Fibroblast of villous mesenchyme (primary cell): ENCODE results near the gene CFAP20. TPM values are rescaled to one million over a fixed set of nuclear protein-coding genes. Genes with fewer than 3 reads are reported as not detected.

Source experiments
- DNase-seq: peaks from one replicate; pipeline ENCODE4 v3.0.0-alpha.2; 2010; ENCODE audit warnings: low read depth
- H3K4me3 ChIP-seq: 2 replicates; pipeline ENCODE4 v1.5.1; 2011; ENCODE audit warnings: low read depth, mild to moderate bottlenecking, low read length
- CTCF ChIP-seq: IDR thresholded peaks from 2 replicates; pipeline ENCODE4 v1.5.1; 2012; ENCODE audit warnings: low read depth, mild to moderate bottlenecking, low read length; ENCODE audit not compliant: insufficient read depth
- total RNA-seq: library from RNA; depleted of rRNA; stranded (reverse); fragments of >200 nt; gene quantifications from 2 replicates; pipeline ENCODE4 v1.2.3, GENCODE V29; 2012

The CFAP20 gene
- total RNA-seq, 1 donor = 34.5 TPM

GRCh38 chr16:58088091-58088490 lies 41.1 kb downstream of the CFAP20 start:
- no peak for TF ChIP-seq CTCF
- DNase-seq = no peak
- H3K4me3 ChIP-seq = no peak overlapping the region

- no peak overlapping the region for H3K4me3 ChIP-seq
- no peak for TF ChIP-seq CTCF
- no peak for DNase-seq
Observed at GRCh38 chr16:58087209-58087913, 41.8 kb downstream of the CFAP20 start.

DNA sequence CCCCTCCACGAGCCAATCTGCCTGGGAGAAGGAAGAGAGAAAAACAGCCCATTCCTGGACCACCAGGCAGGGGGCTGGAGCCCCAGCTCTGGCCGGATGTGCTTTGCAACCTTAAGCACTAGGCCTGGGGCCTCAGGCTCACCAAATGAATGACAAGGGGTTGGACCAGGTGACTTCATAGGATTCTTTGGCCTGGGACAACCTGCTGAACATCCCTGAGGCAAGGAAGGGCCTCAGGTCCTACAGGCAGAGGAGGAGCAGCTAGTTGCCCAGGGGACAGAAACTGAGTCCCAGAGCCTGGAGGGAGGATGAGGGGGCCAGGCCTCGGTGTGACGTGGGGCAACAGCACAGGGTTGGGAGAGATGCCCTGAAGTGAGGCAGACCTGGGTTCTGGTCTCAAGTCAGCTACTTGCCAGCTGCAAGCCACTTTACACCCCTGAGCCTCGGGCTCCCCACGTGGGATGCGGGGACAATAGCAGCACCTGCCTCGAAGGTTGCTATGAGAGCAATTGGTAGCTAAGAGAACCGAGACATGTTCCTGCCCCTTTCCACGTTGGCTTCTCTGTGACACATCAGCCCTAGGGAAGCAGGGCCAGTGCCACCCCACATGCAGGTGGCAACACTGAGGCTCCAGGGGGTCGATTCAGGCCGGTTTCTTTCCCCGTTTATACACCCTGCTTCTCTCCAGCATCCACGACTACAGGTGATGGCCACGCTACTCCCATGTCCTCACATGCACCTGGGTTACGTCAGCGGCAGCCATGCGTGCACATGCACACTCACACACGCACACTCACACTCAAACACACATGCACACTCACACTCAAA lies 42.6 kb downstream of the CFAP20 start:
- TF ChIP-seq CTCF = no peak
- DNase-seq = no peak

DNA sequence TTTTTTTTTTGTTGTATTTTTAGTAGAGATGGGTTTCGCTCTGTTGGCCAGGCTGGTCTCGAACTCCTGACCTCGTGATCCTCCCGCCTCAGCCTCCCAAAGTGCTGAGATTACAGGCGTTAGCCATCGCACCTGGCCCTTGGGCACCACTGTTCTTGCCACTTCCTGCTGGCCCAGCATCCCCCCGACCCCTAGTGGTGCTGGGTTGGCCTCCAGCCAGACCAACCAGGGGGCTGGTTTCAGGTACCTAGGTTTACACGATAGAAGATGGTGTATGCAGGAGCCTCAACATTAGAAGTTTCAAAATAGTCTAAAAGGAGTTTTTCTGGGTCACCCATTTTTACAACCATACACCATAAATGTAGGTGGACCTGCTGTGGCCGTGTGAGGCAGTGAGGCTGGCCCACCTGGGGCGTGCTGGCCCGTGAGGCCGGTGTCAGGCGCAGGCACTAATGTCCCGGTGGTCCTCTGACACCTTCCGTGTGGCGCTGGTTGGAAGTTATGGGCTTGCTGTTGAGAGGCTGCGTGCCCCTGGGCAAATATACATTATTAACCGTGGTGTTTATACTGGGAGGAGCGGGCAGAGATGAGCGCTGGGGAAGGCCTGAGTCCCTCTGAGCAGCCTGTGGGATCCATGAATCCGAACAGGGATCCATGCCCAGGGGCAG lies 43.5 kb downstream of the CFAP20 start:
- H3K4me3 ChIP-seq = no peak overlapping the region
- no peak for TF ChIP-seq CTCF
- no peak for DNase-seq

More for the DNA sequence above, 42.6 kb downstream of the CFAP20 start:
- no peak overlapping the region for H3K4me3 ChIP-seq

DNA sequence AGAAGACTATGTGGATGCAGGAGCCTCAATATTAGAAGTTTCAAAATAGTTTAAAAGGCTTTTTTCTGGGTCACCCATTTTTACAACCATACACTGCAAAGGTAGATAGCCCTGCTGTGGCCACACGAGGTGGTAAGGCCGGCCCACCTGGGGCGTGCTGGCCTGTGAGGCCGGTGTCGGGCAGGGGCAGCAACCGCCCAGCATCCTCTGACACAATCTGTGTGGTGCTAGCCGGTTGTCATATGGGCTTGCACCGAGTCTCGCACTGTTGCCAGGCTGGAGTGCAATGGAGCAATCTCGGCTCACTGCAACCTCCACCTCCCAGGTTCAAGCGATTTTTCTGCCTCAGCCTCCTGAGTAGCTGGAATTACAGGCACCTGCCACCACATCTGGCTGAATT lies 44.0 kb downstream of the CFAP20 start:
- TF ChIP-seq CTCF = no peak
- DNase-seq = no peak

DNA sequence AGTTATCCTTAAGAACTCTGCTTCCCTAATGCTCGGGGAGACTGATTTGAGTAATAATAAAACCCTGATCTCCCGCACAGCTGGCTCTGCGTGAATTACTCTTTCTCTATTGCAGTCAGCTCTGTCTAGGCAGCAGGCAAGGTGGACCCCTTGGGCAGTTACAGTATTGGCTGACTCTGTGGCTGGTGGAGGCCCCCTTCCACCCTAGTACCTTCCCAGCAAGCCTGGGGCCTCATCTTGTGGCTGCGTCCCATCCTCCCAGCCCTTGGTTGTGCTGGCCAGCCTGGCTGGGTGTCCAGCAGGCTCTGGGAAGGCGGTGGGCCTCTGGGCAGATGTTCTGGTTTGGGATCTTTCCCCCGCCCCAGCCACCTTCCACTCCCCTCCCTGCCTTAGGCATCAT lies 44.5 kb downstream of the CFAP20 start:
- DNase-seq = no peak
- no peak for TF ChIP-seq CTCF
- H3K4me3 ChIP-seq = no peak overlapping the region

More for the DNA sequence above, 44.0 kb downstream of the CFAP20 start:
- no peak overlapping the region for H3K4me3 ChIP-seq
